Gastroesophageal sphincter (tissue), 4 donors: Measurements from ENCODE around the gene HSD17B11. TPM values are rescaled to one million over a fixed set of nuclear protein-coding genes. Genes with fewer than 3 reads are reported as not detected.
A peak's percentile ranks its signal among the peaks of the same experiment; 100 is the strongest.
"Not testable (repeated sequence)": the region's sequence is repeated elsewhere in the genome, so short reads cannot be mapped to it uniquely, and the experiment has no call there.

Source experiments
- ATAC-seq: fragments of 150-250 bp; one replicate; pipeline ENCODE4 v1.9.1; 2016; ENCODE audit warnings: mild to moderate bottlenecking, moderate library complexity
- H3K27ac ChIP-seq, 4 donors: fragments of 200-600 bp; sonication (generic) in 3 of 4; 1 replicate in 3 of 4; 2 replicates in 1 of 4; pipeline ENCODE4 v1.5.1; 2016 to 2019
- H3K27me3 ChIP-seq: fragments of 200-600 bp; sonication (generic); one replicate; pipeline ENCODE4 v1.5.1; 2019
- H3K36me3 ChIP-seq, 2 donors: fragments of 200-600 bp; sonication (generic); one replicate each; pipeline ENCODE4 v1.5.1; 2019; ENCODE audit warnings: control low read depth in 1 of 2
- H3K4me1 ChIP-seq, 3 donors: fragments of 200-600 bp; sonication (generic); 1 replicate in 2 of 3; 2 replicates in 1 of 3; pipeline ENCODE4 v1.5.1; 2016 to 2019; ENCODE audit warnings: control low read depth in 2 of 3
- H3K4me3 ChIP-seq, 2 donors: fragments of 200-600 bp; sonication (generic); one replicate each; pipeline ENCODE4 v1.5.1; 2019; ENCODE audit warnings: mild to moderate bottlenecking in 1 of 2, moderate library complexity in 1 of 2
- H3K9me3 ChIP-seq, 3 donors: fragments of 200-600 bp; sonication (generic); one replicate each; pipeline ENCODE4 v1.5.1; 2017 to 2019; ENCODE audit warnings: control low read depth in 2 of 3
- CTCF ChIP-seq, 4 experiments: fragments of 200-600 bp in 2 of 4; fragments of 450-650 bp in 2 of 4; sonication (generic) in 1 of 4; IDR thresholded peaks; one replicate each; pipeline ENCODE4 v1.5.1; 2017 to 2019; ENCODE audit warnings: antibody characterized with exemption in 4 of 4, mild to moderate bottlenecking in 2 of 4, moderate library complexity in 2 of 4
- EP300 ChIP-seq: sonication (generic); formaldehyde crosslinking; IDR thresholded peaks from one replicate; pipeline ENCODE4 v1.6.1; 2017; ENCODE audit warnings: antibody characterized with exemption, mild to moderate bottlenecking
- POLR2A ChIP-seq, 2 donors: fragments of 450-650 bp; IDR thresholded peaks; one replicate each; pipeline ENCODE4 v1.6.1; 2017; ENCODE audit warnings: antibody characterized with exemption in 2 of 2, mild to moderate bottlenecking in 2 of 2, moderate library complexity in 1 of 2
- POLR2AphosphoS5 ChIP-seq: sonication (generic); formaldehyde crosslinking; IDR thresholded peaks from one replicate; pipeline ENCODE4 v1.6.1; 2017; ENCODE audit warnings: antibody characterized with exemption
- WGBS, 2 donors: methylation state at CpG; one replicate each; pipeline ENCODE4 v1.1.5; 2018; ENCODE audit warnings: low coverage in 1 of 2; 5-methylcytosine and 5-hydroxymethylcytosine counted together
- total RNA-seq, 4 donors: library from RNA; depleted of rRNA; stranded (reverse); fragments of >200 nt; gene quantifications; one replicate each; pipeline ENCODE4 v1.1.0, GENCODE V29; 2016

HSD17B11 gene
- total RNA-seq, 4 donors from 2014 or later = 32.7 to 98.0 (median 65.4) TPM

GRCh38 chr4:87322754-87323153 is 68.2 kb downstream of the HSD17B11 start, which contains the start of gene HSD17B13:
Gene HSD17B13 (minus strand): TSS chr4:87322882. CDS start chr4:87322841, 41 bp downstream.
- Histone ChIP-seq H3K27me3 (no peaks in the 10 kb centered on the region), H3K36me3 (no peaks in the 10 kb centered on the region), H3K9me3 (no peaks in the 10 kb centered on the region), H3K4me3 (no peak within 1 kb of the TSS), H3K27ac (no peak within 1 kb of the TSS), H3K4me1 (no peaks in the 10 kb centered on the region)
- no peak for ATAC-seq
- WGBS, 2 donors = 62% methylated on average over 2 of the region's 2 CpGs; no CpG with 5 or more reads in 1 of the 2 donors
- no peak for TF ChIP-seq POLR2AphosphoS5
- TF ChIP-seq EP300 = no peak
- TF ChIP-seq CTCF (IDR thresholded peaks at IDR 0.05) = no peak

DNA sequence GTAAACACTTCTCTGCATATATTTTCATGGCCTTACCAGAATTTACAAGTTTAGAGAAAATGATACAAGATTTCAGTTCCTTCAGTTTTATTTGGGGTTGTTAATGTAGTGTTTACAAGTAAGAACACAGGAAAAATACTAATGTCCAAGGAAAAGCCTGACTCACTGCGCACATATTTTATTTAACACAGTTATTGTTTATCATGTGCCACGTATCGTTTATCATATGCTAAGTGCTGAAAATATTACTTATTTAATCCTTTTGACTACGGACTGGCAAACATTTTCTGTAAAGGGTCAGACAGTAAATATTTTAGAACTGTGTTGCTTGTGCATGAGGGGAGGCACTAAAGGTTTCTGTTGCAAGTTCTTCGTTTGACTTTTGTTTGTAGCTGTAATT is 69.1 kb downstream of the HSD17B11 start:
- H3K36me3 ChIP-seq = no peaks in the 10 kb centered on the region
- no peaks in the 10 kb centered on the region for H3K4me1 ChIP-seq
- 40 to 81% methylated on average over 5 of the region's 5 CpGs for WGBS, 2 donors
- H3K27me3 ChIP-seq = no peaks in the 10 kb centered on the region
- TF ChIP-seq POLR2AphosphoS5 (peak; percentile 16), POLR2A (IDR thresholded peaks at IDR 0.05) (no peak)
- ATAC-seq = no peak
- no peak overlapping the region for H3K27ac ChIP-seq
- H3K9me3 ChIP-seq = no peaks in the 10 kb centered on the region
- no peak overlapping the region for H3K4me3 ChIP-seq

GRCh38 chr4:87317527-87317926 is 73.5 kb downstream of the HSD17B11 start:
- no peak for ATAC-seq
- Histone ChIP-seq H3K27me3 (no peaks in the 10 kb centered on the region), H3K4me1 (no peaks in the 10 kb centered on the region), H3K4me3 (no peak overlapping the region), H3K36me3 (peaks cover 0 to 6% of the 10 kb centered on the region in 2 donors), H3K27ac (no peak overlapping the region), H3K9me3 (no peaks in the 10 kb centered on the region)
- no peak for TF ChIP-seq POLR2A (IDR thresholded peaks at IDR 0.05)
- WGBS, 2 donors = 82% methylated on average over 1 of the region's 1 CpG; no CpG with 5 or more reads in 1 of the 2 donors

DNA sequence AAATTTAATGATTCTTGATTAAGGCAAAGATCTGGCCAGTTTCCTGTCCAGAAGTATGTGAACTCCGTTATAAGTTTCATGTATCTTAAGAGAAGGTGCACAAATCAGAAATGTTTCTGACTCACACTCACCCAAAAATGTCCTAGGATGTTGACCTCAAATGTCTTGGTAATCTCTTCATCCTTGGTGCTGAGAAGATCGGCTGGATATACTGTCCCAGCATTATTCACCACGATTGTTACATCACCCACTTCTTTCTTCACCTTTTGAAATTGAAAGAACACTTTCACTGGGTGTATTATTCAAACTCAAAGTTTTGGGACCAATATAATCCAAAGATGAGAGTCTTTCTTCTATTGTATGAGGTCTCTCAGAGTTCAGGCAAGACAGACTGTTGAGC is 74.0 kb downstream of the HSD17B11 start:
- Histone ChIP-seq H3K4me1 (no peaks in the 10 kb centered on the region), H3K36me3 (peaks cover 0 to 6% of the 10 kb centered on the region in 2 donors), H3K27ac (no peak overlapping the region), H3K4me3 (no peak overlapping the region), H3K27me3 (no peaks in the 10 kb centered on the region), H3K9me3 (no peaks in the 10 kb centered on the region)
- TF ChIP-seq EP300 = no peak
- TF ChIP-seq CTCF (IDR thresholded peaks at IDR 0.05) = no peak
- no peak for TF ChIP-seq POLR2AphosphoS5
- no peak for TF ChIP-seq POLR2A (IDR thresholded peaks at IDR 0.05)
- WGBS, 2 donors = 83 to 100% methylated on average over 2 to 3 of the region's 3 CpGs
- no peak for ATAC-seq

GRCh38 chr4:87315000-87315399 is 76.0 kb downstream of the HSD17B11 start:
- not testable (repeated sequence) for H3K9me3 ChIP-seq, H3K27me3 ChIP-seq, H3K4me3 ChIP-seq, H3K4me1 ChIP-seq, ATAC-seq, H3K36me3 ChIP-seq
- peak overlapping the region in 2 of 4 donors; percentile 2 to 39 for H3K27ac ChIP-seq
- WGBS, 2 donors = 42 to 74% methylated on average over 4 of the region's 4 CpGs

- 70 to 92% methylated on average over 3 of the region's 3 CpGs for WGBS, 2 donors
- Histone ChIP-seq H3K36me3 (peaks cover 0 to 6% of the 10 kb centered on the region in 2 donors), H3K4me3 (no peak overlapping the region), H3K27me3 (no peaks in the 10 kb centered on the region), H3K27ac (no peak overlapping the region), H3K9me3 (no peaks in the 10 kb centered on the region), H3K4me1 (no peaks in the 10 kb centered on the region)
- no peak for ATAC-seq
- TF ChIP-seq POLR2A (IDR thresholded peaks at IDR 0.05) (no peak), POLR2AphosphoS5 (no peak), CTCF (IDR thresholded peaks at IDR 0.05) (no peak), EP300 (no peak)
Measured at GRCh38 chr4:87313756-87314155, 77.2 kb downstream of the HSD17B11 start.
